HG02884 (cell line): ENCODE data around the gene TGIF1.
"Not testable (repeated sequence)": the region's sequence is repeated elsewhere in the genome, so short reads cannot be mapped to it uniquely, and the experiment has no call there.

Experiments used
- ATAC-seq: cut with Tn5 transposase; IDR thresholded peaks from one replicate; pipeline ENCODE4 v1.9.1; 2021; ENCODE audit warnings: mild to moderate bottlenecking, moderate library complexity; ENCODE audit not compliant: unreplicated experiment

The TGIF1 gene

GRCh38 chr18:3450012-3450798 lies at the start of gene TGIF1:
TSS of gene TGIF1 (plus strand) at chr18:3450172. CDS start at chr18:3450490, 318 bp downstream.
- no peak for ATAC-seq

DNA sequence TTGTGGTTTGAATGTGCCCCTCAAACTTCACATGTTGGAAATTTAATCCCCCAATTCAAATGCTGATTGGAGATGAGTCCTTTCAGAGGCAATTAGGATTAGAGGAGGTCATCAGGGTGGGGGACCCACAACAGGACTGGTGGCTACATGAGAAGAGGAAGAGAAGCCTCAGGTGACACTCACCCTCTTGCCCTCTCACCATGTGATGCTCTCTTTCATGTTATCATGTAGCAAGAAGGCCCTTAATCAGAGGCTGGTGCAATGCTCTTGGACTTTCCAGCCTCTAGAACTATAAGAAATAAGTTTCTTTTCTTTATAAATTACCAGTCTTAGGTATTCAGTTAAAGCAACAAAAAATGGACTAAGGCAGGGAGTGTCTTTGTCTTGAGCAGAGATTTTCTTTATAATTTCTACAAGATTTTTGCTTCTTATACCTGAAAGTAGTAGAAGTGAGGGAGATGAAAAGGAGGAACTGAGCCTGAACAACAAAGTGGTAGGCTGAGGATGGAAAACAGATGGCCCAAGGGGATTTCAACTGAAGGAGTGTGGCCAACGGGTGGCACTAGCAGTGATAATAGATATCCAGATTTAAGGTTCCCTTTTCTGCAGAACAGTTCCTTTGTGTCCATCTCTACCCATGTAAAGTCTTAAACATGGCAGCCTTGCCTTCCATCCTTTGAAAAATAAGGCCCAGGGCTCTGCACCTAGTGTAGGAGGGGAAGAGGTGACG lies 49.2 kb upstream of the TGIF1 start:
- no peak for ATAC-seq

- peak; percentile 85 for ATAC-seq
Observed at GRCh38 chr18:3401669-3402620, 48.0 kb upstream of the TGIF1 start.

DNA sequence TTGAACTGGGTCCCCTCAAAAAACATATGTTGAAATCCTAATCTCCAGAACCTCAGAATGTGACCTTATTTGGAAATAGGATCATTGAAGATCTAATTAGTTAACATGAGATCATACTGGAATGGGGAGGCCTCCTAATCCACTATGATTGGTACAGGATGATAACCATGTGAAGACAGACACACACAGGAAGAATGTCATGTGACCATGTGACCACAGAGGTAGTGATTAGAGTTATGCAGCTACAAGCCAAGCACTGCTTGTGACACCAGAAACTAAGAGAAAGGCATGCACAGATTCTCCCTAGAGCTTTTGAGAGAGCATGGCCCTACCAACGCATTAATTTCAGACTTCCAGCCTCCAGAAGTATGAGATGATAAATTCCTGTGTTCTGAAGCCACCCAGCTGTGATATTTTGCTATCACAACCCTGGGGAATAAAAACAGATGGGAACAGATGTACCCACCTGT lies 47.0 kb upstream of the TGIF1 start:
- no peak for ATAC-seq

DNA sequence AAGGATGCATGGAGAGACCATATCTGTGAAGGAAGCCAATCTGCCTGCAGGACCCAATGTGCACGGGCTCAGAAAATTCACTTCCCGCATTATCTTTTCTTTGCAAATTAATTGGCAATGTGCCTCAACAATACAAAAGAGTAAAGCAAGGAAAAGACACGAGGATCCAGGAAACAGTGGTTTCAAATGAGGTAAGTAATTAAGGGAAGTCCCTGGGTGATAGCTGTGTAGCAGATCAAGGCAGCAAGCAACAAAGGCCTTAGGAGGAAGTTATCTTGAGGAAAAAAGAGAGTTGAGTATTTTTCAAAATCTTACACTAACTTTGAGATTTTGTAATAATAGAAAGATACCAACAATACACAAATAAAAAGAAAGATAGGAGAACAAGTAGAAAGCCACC lies 44.3 kb upstream of the TGIF1 start:
- ATAC-seq, result no peak

DNA sequence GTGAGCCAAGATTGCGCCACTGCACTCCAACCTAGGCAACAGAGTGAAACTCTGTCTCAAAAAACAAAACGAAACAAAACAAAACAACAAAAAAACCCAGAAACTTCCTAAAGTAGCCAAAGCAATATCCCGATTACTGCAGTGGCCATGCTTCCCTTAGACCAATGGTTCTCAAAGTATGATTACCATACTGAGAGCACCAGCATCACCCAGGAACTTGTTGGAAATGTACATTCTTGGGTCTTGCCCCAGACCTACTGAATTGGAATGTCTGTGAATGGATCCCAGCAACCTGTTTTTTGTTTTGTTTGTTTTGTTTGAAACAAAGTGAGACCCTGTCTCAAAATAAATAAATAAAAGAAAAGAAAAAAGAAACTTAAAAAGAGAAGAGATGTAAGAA lies 41.9 kb upstream of the TGIF1 start:
- ATAC-seq, result no peak

- ATAC-seq, result no peak
Observed at GRCh38 chr18:3409811-3410210, 40.2 kb upstream of the TGIF1 start.

- ATAC-seq, result no peak
Observed at GRCh38 chr18:3410273-3410672, 39.7 kb upstream of the TGIF1 start.

- ATAC-seq, result not testable (repeated sequence)
Observed at GRCh38 chr18:3410876-3411275, 39.1 kb upstream of the TGIF1 start.

DNA sequence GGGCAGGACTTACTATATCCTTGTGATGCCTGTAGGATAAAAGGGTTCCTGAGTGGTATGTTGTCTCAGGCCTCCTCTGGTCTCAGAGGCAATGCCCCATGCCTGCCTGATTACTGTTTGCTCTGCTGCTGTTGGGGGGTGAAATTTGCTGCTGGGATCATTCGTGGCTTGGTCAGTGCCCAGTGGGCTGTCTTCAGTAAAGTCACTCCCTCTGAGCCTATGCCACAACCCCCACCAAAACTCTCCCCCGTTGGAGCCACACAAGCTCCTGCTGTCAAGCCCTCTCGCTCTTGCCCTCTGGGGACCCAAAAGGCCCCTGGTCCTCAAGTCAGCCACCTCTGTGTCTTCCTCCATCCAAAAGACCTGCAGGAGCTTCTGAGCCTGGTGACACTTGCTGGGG lies 38.6 kb upstream of the TGIF1 start:
- ATAC-seq, result no peak

DNA sequence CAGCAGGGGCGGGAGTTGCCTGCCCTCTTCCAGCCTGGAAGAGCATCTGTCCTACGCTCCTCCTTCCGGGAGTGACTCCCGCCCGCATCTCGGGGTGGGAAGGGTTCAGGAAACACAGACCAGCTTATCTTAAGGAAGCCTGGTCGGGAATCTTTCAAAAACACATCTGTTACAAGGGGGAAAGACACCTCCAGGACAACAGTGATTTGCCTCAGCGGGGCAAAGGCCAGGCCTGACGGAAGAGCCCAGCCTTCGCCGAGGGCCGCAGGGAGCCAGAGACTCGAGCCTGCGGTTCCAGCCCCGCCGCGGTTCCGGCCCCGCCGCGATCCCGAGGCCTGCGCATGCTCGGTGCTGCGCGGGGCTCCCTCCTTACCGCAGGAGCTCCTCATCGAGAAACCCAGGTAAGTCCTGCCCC lies 38.1 kb upstream of the TGIF1 start:
- no peak for ATAC-seq

DNA sequence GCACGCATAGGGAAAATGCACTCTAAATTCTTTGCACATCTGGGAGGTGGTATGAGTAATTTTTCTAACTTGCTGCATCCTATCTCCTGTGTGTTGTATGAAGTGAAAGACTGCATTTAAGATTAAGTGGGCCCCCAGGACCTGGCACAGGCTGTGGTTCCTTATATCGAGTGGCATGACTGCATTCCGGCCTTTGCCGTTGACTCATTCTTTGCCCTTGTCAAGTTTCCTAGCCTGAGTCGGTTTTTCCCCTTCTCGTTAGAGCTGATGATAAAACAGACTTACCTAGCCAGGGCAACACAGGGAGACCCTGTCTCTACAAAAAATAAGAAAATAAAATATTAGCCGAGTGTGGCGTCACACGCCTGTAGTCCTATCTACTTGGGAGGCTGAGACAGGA lies 37.4 kb upstream of the TGIF1 start:
- not testable (repeated sequence) for ATAC-seq

DNA sequence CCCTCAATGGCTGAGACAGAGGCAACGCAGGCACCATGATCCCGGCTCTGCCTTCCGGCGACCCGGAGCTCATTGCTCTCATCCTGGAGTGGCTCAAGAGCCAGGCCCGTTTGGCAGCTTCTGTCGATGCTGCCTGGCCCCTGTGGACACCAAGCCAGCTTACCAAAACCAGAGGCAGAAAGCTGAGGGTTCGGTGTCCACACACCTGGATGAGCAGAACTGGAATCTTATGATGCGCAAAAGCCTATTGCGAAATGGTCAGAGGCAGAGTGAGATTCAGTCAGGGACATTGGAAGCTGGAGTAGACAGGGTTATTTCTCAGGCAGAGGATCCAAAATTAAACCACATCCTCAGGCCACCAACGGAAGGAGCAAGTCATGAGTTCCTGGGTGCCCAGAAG lies 34.9 kb upstream of the TGIF1 start:
- ATAC-seq, result no peak

DNA sequence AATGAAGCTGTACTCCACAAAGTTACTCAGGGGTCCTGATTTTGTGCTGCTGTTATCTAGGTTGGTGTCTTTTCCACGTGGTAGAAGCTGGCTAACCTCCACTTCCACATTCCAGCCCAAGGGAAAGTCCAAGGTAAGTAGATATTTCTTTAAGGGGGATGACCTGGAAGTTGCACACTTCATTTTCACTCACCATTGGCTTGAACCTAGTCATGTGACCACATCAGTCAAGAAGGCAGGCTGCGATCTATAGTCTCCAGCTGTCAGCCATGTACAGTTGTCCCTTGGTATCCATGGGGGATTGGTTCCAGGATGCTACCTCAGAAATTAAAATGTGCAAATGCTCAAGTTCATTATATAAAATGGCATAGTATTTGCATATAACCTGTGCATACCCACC lies 31.9 kb upstream of the TGIF1 start:
- no peak for ATAC-seq

GRCh38 chr18:3420919-3421279 lies 29.1 kb upstream of the TGIF1 start:
- no peak for ATAC-seq

DNA sequence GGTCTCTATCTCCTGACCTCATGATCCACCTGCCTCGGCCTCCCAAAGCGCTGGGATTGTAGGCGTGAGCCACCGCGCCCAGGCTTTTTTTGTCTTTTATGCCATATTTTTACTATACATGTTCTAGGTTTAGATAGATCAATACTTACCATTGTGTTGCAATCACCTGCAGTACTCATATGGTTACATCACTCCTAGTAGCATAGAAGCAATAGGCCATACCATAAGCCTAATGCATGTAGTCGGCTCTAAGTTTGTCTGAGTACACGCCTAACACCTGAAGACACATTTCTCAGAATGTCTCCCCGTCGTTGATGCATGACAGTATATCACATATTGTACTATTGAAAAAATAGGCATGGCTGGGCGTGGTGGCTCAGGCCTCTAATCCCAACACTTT lies 27.1 kb upstream of the TGIF1 start:
- no peak for ATAC-seq

- ATAC-seq, result no peak
Observed at GRCh38 chr18:3424280-3424890, 25.6 kb upstream of the TGIF1 start.

DNA sequence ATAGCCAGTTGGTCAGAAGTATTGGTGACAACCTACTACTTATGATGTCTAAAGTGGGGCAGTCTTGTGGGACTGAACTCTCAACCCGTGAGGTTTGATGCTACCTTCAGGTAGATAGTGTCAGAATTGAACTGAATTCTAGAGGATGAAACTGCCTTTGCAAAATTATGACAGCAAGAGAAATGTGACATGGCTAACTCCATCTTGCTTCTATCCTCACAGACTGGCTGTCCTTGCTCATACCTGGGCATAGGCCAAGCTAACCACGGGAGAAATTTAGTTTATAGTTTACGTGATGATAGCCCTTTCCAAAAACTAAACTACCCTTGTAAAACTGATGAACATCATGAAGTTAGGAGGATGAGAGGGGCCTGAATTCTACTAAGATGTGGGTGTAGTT lies 24.9 kb upstream of the TGIF1 start:
- ATAC-seq, result no peak

GRCh38 chr18:3425446-3425845 lies 24.5 kb upstream of the TGIF1 start:
- ATAC-seq, result no peak

DNA sequence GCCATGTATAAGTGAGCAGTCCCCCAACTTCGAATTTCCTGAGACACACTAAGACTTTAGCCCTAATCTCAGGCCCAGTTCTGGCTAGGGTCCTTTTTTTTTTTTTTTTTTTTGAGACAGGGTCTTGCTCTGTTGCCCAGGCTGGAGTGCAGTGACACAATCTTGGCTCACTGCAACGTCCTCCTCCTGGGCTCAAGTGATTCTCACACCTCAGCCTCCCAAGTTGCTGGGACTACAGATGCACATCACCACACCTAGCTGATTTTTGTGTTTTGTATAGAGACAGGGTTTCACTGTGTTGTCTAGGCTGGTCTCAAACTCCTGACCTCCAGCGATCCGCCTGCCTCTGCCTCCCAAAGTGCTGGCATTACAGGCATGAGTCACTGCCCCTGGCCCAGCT lies 23.9 kb upstream of the TGIF1 start:
- ATAC-seq, result no peak

DNA sequence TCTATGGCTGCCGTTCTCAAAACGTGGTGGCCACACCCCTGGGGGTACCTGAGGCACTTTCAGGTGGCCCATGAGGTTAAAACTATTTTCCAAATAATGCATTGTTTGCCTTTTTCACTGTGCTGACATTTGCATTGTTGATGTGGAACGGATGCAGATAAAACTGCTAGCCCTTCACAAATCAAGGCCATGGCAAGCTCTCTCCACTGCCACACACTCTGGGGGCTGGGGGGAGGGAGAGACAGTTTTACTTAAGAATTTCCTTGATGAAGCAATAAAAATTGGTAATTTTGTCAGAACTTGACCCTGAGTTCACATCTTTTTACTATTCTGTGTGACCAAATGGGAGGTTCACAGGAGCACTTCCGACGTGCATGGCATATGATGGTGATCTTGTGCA lies 22.0 kb upstream of the TGIF1 start:
- ATAC-seq, result no peak
